HCT116 (cell line): ENCODE data around the gene PJA2. TPM values are rescaled to one million over a fixed set of nuclear protein-coding genes. Genes with fewer than 3 reads are reported as not detected.

ENCODE experiments used
- ATAC-seq: fragments of 200-7000 bp; cut with Tn5 transposase; 2 replicates; pipeline ENCODE4 v1.9.1; 2020; ENCODE audit warnings: mild to moderate bottlenecking, moderate library complexity
- BruUV-seq: library from RNA; stranded (reverse); fragments of 400-500 nt; replicated peaks from 2 replicates; lab custom pipeline; 2021; lab: Mats Ljungman, UMichigan
- CTCF ChIA-PET: fragments of 300-600 bp; sonication (Branson Sonifier 250); formaldehyde crosslinking; loops from one replicate; lab custom pipeline; 2021; ENCODE audit warnings: antibody characterized with exemption; lab: Charles Lee
- POLR2A ChIA-PET: fragments of 300-600, 350-600 bp; sonication (Branson Sonifier 250); formaldehyde crosslinking; loops from one replicate; lab custom pipeline; 2021; ENCODE audit warnings: antibody characterized with exemption; lab: Charles Lee
- RAD21 ChIA-PET, 2 experiments: fragments of 300-600 bp; sonication (Branson Sonifier 250); formaldehyde crosslinking; loops; one replicate each; lab custom pipeline; 2023; ENCODE audit warnings: low total read pairs in 2 of 2; ENCODE audit not compliant: uncharacterized antibody in 2 of 2, unreplicated experiment in 2 of 2, low non-redundant PET in 1 of 2; lab: Charles Lee
- DNase-seq: peaks from one replicate; pipeline ENCODE4 v3.0.0-alpha.2; 2010; ENCODE audit warnings: low read depth, low spot score
- H2AFZ ChIP-seq: fragments of 200-600 bp; shearing (Covaris generic), sonication (generic); 2 replicates; pipeline ENCODE4 v1.6.1; 2017; ENCODE audit warnings: low read depth, mixed run types, mixed read lengths, antibody characterized with exemption, low read length; ENCODE audit not compliant: poor library complexity, severe bottlenecking
- H3K27ac ChIP-seq: 2 replicates; pipeline ENCODE4 v1.5.1; 2012; ENCODE audit warnings: low read depth, low read length
- H3K27me3 ChIP-seq: fragments of 200-600 bp; sonication (generic); 2 replicates; pipeline ENCODE4 v1.6.1; 2016; ENCODE audit warnings: mixed run types, low read length, mixed read lengths; ENCODE audit not compliant: insufficient read depth
- H3K36me3 ChIP-seq, 2 experiments: fragments of 200-500 bp in 1 of 2; fragments of 200-600 bp in 1 of 2; sonication (Bioruptor generic) in 1 of 2; sonication (generic) in 1 of 2; 2 replicates each; pipeline versions ENCODE4 v1.5.1 to v1.6.1; 2014 to 2016; ENCODE audit warnings: low read length in 2 of 2, inconsistent platforms in 1 of 2, mixed read lengths in 1 of 2, mixed run types in 1 of 2; ENCODE audit not compliant: insufficient read depth in 2 of 2, control insufficient read depth in 1 of 2
- H3K4me1 ChIP-seq, 2 experiments: fragments of 200-600 bp in 1 of 2; sonication (generic) in 1 of 2; 2 replicates each; pipeline versions ENCODE4 v1.5.1 to v1.6.1; 2012 to 2017; ENCODE audit warnings: low read length in 2 of 2, inconsistent platforms in 1 of 2, mild to moderate bottlenecking in 1 of 2, mixed read lengths in 1 of 2, mixed run types in 1 of 2, moderate library complexity in 1 of 2; ENCODE audit not compliant: insufficient read depth in 2 of 2, control insufficient read depth in 1 of 2
- H3K4me2 ChIP-seq: fragments of 200-600 bp; sonication (generic); 2 replicates; pipeline ENCODE4 v1.6.1; 2017; ENCODE audit warnings: mixed run types, low read length, mixed read lengths
- H3K4me3 ChIP-seq, 2 experiments: fragments of 200-600 bp in 1 of 2; sonication (generic) in 1 of 2; replicated peaks in 1 of 2; 2 replicates each; pipeline ENCODE4 v1.5.1; 2011 to 2016; ENCODE audit warnings: low read length in 2 of 2, control low read depth in 1 of 2, low read depth in 1 of 2, mild to moderate bottlenecking in 1 of 2, mixed read lengths in 1 of 2, mixed run types in 1 of 2
- H3K79me2 ChIP-seq: fragments of 200-600 bp; sonication (generic); 2 replicates; pipeline ENCODE4 v1.6.1; 2017; ENCODE audit warnings: mild to moderate bottlenecking, mixed run types, low read length, moderate library complexity, mixed read lengths; ENCODE audit not compliant: insufficient read depth
- H3K9ac ChIP-seq: fragments of 200-600 bp; sonication (generic); 2 replicates; pipeline ENCODE4 v1.6.1; 2016; ENCODE audit warnings: low read length, mixed read lengths
- H3K9me2 ChIP-seq: fragments of 200-600 bp; sonication (generic), shearing (Covaris generic); 2 replicates; pipeline ENCODE4 v1.6.1; 2017; ENCODE audit warnings: mixed run types, mild to moderate bottlenecking, moderate library complexity; ENCODE audit not compliant: insufficient read depth
- H3K9me3 ChIP-seq, 2 experiments: fragments of 200-500 bp in 1 of 2; fragments of 200-600 bp in 1 of 2; sonication (Bioruptor generic) in 1 of 2; sonication (generic) in 1 of 2; 2 replicates each; pipeline ENCODE4 v1.6.1; 2014 to 2017; ENCODE audit warnings: low read length in 2 of 2, mixed read lengths in 2 of 2, inconsistent platforms in 1 of 2, low read depth in 1 of 2, mild to moderate bottlenecking in 1 of 2, mixed run types in 1 of 2, moderate library complexity in 1 of 2; ENCODE audit not compliant: control insufficient read depth in 1 of 2, insufficient read depth in 1 of 2
- H4K20me1 ChIP-seq: fragments of 200-600 bp; sonication (generic), shearing (Covaris generic); 2 replicates; pipeline ENCODE4 v1.6.1; 2017; ENCODE audit warnings: mixed run types, mild to moderate bottlenecking, moderate library complexity; ENCODE audit not compliant: insufficient read depth
- ATF3 ChIP-seq: IDR thresholded peaks from 2 replicates; pipeline ENCODE4 v1.6.1; 2012
- CBX3 ChIP-seq: IDR thresholded peaks from 2 replicates; pipeline ENCODE4 v1.6.1; 2012; ENCODE audit warnings: low read depth
- CEBPB ChIP-seq: IDR thresholded peaks from 2 replicates; pipeline ENCODE4 v1.6.1; 2012; ENCODE audit warnings: low read depth
- ELF1 ChIP-seq: IDR thresholded peaks from 2 replicates; pipeline ENCODE4 v1.6.1; 2012; ENCODE audit warnings: low read depth, borderline replicate concordance
- FOSL1 ChIP-seq: IDR thresholded peaks from 2 replicates; pipeline ENCODE4 v1.6.1; 2012; ENCODE audit warnings: low read depth
- JUND ChIP-seq: IDR thresholded peaks from 2 replicates; pipeline ENCODE4 v1.6.1; 2012
- MAX ChIP-seq: IDR thresholded peaks from 2 replicates; pipeline ENCODE4 v1.6.1; 2012
- POLR2A ChIP-seq: IDR thresholded peaks from 2 replicates; pipeline ENCODE4 v1.7.0; 2011; ENCODE audit warnings: borderline replicate concordance; ENCODE audit not compliant: insufficient read depth, insufficient read length; ENCODE audit errors: extremely low read depth
- RAD21 ChIP-seq: IDR thresholded peaks from 2 replicates; pipeline ENCODE4 v1.6.1; 2012; ENCODE audit warnings: low read depth, mild to moderate bottlenecking
- SIN3A ChIP-seq: IDR thresholded peaks from 2 replicates; pipeline ENCODE4 v1.6.1; 2012; ENCODE audit warnings: low read depth
- SRF ChIP-seq: IDR thresholded peaks from 2 replicates; pipeline ENCODE4 v1.6.1; 2012; ENCODE audit warnings: low read depth
- TCF7L2 ChIP-seq: IDR thresholded peaks from 2 replicates; pipeline ENCODE4 v1.7.0; 2011; ENCODE audit warnings: borderline replicate concordance, inconsistent platforms; ENCODE audit not compliant: insufficient read depth, insufficient read length; ENCODE audit errors: extremely low read depth
- YY1 ChIP-seq: IDR thresholded peaks from 2 replicates; pipeline ENCODE4 v1.6.1; 2011; ENCODE audit warnings: low read length, low read depth, moderate library complexity, mild to moderate bottlenecking; ENCODE audit not compliant: insufficient replicate concordance; ENCODE audit errors: extremely low read depth
- ZFX ChIP-seq: fragments of 450-650 bp; IDR thresholded peaks from 2 replicates; pipeline ENCODE4 v1.6.1; 2017
- ZNF274 ChIP-seq: fragments of 200-500 bp; sonication (Bioruptor generic); IDR thresholded peaks from 2 replicates; pipeline ENCODE4 v1.6.1; 2014; ENCODE audit warnings: mild to moderate bottlenecking, low read depth, low read length, inconsistent platforms
- intact Hi-C: fragments of 100-400 bp; cut with micrococcal nuclease; formaldehyde crosslinking; loops from 2 replicates; pipeline ENCODE4 v1.10.0; 2022
- total RNA-seq: library from RNA; stranded (reverse); gene quantifications from one replicate; pipeline ENCODE4 v1.2.1, GENCODE V29; 2021; ENCODE audit not compliant: unreplicated experiment

Gene PJA2
- total RNA-seq, 1 experiment from 2014 or later, result 38.4 TPM

- ATAC-seq, result no peak
These were observed 74.7 kb downstream of the PJA2 start for GRCh38 chr5:109335114-109335513.

GRCh38 chr5:109334056-109334455 is 75.7 kb downstream of the PJA2 start:
- Histone ChIP-seq H3K4me1 (no peaks in the 10 kb centered on the region), H3K4me3 (no peak overlapping the region), H2AFZ (no peak overlapping the region), H3K9me3 (no peaks in the 10 kb centered on the region), H3K27me3 (no peaks in the 10 kb centered on the region), H3K4me2 (no peak overlapping the region), H3K9me2 (no peaks in the 10 kb centered on the region), H3K9ac (no peak overlapping the region), H3K27ac (no peak overlapping the region), H3K79me2 (no peaks in the 10 kb centered on the region), H3K36me3 (no peaks in the 10 kb centered on the region), H4K20me1 (no peaks in the 10 kb centered on the region)
- intact Hi-C loops, result no loop called here
- no TSS peak for BruUV-seq
- TF ChIP-seq ZNF274, result no peak
- TF ChIP-seq YY1, result no peak
- no peak for TF ChIP-seq ELF1
- TF ChIP-seq CBX3, result no peak
- no peak for TF ChIP-seq ATF3
- no peak for TF ChIP-seq SIN3A
- TF ChIP-seq ZFX, result no peak
- no peak for TF ChIP-seq POLR2A
- no peak for TF ChIP-seq RAD21
- TF ChIP-seq FOSL1, result no peak
- no peak for TF ChIP-seq TCF7L2
- no peak for TF ChIP-seq SRF
- no peak for TF ChIP-seq MAX
- no peak for TF ChIP-seq JUND
- ATAC-seq (no peak), DNase-seq (no peak)
- ChIA-PET POLR2A (no interaction called here), CTCF (no interaction called here), RAD21 (no interaction called here)

More at GRCh38 chr5:109335114-109335513, 74.7 kb downstream of the PJA2 start:
- ChIA-PET RAD21 (no interaction called here), CTCF (no interaction called here), POLR2A (no interaction called here)
- H4K20me1 ChIP-seq, result no peaks in the 10 kb centered on the region
- no TSS peak for BruUV-seq
- no peaks in the 10 kb centered on the region for H3K9me3 ChIP-seq
- H3K27me3 ChIP-seq, result no peaks in the 10 kb centered on the region
- H3K9me2 ChIP-seq, result no peaks in the 10 kb centered on the region
- H3K79me2 ChIP-seq, result no peaks in the 10 kb centered on the region
- H3K36me3 ChIP-seq, result no peaks in the 10 kb centered on the region
- H3K4me1 ChIP-seq, result no peaks in the 10 kb centered on the region
- no peak overlapping the region for H3K9ac ChIP-seq
- H3K4me2 ChIP-seq, result no peak overlapping the region
- no peak overlapping the region for H3K27ac ChIP-seq
- no peak overlapping the region for H2AFZ ChIP-seq
- TF ChIP-seq POLR2A, result no peak
- TF ChIP-seq CBX3, result no peak
- TF ChIP-seq SRF, result no peak
- no peak for TF ChIP-seq YY1
- no peak for TF ChIP-seq CEBPB
- no peak for TF ChIP-seq MAX
- DNase-seq, result no peak
- intact Hi-C loops, result no loop called here
- H3K4me3 ChIP-seq, result no peak overlapping the region
